Erythroblast (primary cell): ENCODE results near the gene GMFB.

ENCODE experiments used
- DNase-seq, 2 experiments: peaks; one replicate each; lab custom pipeline; 2025; lab: John Stamatoyannopoulos, UW
- GATA1 ChIP-seq: IDR thresholded peaks from 2 replicates; pipeline ENCODE4 v1.6.1; 2011; ENCODE audit warnings: low read depth, mild to moderate bottlenecking, control low read depth, low read length, moderate library complexity
- POLR2A ChIP-seq: IDR thresholded peaks from 2 replicates; pipeline ENCODE4 v1.6.1; 2011; ENCODE audit warnings: mild to moderate bottlenecking, low read length

Gene GMFB

GRCh38 chr14:54486685-54487084 lies 2.1 kb downstream of the GMFB start:
- peak; percentile 77 to 90 for DNase-seq
- TF ChIP-seq GATA1 = no peak
- no peak for TF ChIP-seq POLR2A

- no peak for TF ChIP-seq GATA1
- TF ChIP-seq POLR2A = no peak
- no peak for DNase-seq
These were observed 4.9 kb downstream of the GMFB start for GRCh38 chr14:54483846-54484245.

- DNase-seq = no peak
- TF ChIP-seq GATA1 (no peak), POLR2A (no peak)
These were observed 5.6 kb downstream of the GMFB start for GRCh38 chr14:54483073-54483745.

DNA sequence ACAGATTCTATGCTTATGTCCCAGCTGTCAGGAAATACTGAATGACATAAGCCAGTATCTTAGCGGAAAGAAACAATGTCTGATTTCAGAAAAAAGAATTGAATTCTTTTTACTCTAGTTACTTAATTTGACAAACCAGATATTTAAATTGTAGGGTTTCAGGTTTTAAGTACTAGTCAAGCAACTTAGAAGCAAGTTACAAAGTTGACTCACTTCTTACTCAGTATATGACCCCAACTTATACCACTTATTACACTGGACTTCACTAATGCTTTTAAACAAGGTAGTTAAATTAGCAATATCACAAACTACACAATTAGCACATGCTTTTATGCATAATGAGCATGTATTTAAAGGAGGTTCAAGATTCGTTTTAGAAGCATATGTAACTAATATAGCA lies 7.1 kb downstream of the GMFB start:
- no peak for DNase-seq
- no peak for TF ChIP-seq POLR2A
- TF ChIP-seq GATA1 = no peak

DNA sequence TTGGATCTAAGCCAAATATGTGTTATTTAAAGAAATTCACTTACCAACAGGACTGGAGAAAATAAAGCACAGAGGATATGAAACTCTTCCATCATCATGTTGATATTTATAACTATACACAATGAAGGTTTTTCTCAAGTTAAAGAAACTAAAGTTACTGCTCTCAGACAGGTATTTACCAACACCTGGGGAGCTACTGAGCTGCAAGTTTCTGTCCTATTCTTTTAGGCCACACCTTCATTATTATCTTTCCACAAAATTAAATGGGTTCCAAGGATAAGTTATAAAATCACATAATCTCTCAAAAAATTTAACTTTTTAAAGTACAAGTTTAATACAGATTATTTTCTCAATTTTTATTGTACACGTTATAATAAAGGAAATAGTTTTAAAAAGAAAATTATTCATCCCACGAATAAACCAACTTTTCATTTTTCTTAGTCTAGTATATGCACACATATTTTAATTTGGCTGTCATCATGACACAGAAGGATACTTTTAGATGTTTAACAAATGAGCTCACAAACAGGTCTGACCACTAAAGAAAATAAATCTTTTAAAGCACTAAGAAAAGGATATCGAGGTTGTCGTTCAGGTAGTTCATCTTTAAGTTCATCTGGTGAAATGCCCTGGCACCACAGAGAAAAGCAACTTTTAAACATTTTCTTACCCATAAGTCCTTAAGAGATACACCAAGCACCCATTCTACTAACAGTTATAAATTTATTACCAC lies 7.8 kb downstream of the GMFB start:
- no peak for DNase-seq
- no peak for TF ChIP-seq POLR2A
- no peak for TF ChIP-seq GATA1

GRCh38 chr14:54478636-54479215 lies 10.1 kb downstream of the GMFB start:
- TF ChIP-seq GATA1 = no peak
- no peak for TF ChIP-seq POLR2A
- no peak for DNase-seq

- no peak for TF ChIP-seq POLR2A
- no peak for TF ChIP-seq GATA1
- DNase-seq = no peak
These were observed 12.9 kb downstream of the GMFB start for GRCh38 chr14:54475911-54476310.

GRCh38 chr14:54475187-54475899 lies 13.4 kb downstream of the GMFB start:
- no peak for DNase-seq
- TF ChIP-seq GATA1 (no peak), POLR2A (no peak)

- TF ChIP-seq GATA1 (no peak), POLR2A (no peak)
- DNase-seq = no peak
These were observed 14.5 kb downstream of the GMFB start for GRCh38 chr14:54474232-54474793.

- TF ChIP-seq GATA1 = no peak
- no peak for TF ChIP-seq POLR2A
- DNase-seq = no peak
These were observed 16.5 kb downstream of the GMFB start for GRCh38 chr14:54472315-54472714.

DNA sequence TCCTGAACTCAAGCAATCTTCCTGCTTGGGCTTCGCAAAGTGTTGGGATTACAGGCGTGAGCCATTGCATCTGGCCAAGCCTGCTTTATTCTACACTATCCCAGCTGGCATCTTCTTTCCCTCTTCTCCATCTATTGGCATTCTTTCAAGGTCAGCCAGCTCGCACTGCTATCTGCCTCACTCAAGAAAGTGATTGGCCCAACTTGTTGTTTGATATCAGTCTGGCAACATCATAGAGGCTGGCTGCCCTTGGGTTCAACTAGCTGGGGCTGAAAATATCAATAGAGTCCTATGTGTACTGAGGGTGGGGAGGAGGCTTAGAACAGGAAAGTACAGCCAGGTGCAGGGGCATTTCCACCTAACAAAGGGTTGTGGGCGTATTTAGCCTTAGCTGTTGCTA lies 17.1 kb downstream of the GMFB start:
- no peak for TF ChIP-seq POLR2A
- TF ChIP-seq GATA1 = no peak
- no peak for DNase-seq

DNA sequence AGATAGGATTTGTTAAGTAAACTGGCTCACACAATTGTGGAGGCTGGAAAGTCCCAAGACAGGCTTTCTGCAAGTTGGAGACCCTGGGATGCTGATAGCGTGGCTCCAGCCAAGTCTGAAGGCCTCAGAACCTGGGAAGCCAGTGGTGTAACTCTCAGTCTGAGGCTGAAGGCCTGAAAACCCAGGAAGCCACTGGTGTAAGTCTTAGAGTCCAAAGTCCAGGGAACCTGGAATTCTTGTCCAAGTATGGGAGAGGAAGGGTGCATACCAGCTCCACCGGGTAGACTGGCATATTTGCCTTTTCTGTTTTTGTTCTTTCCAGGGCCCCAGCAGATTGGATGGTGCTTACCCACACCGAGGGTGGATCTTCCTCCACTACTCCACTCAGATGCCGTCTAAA lies 18.1 kb downstream of the GMFB start:
- DNase-seq = no peak
- no peak for TF ChIP-seq POLR2A
- no peak for TF ChIP-seq GATA1

DNA sequence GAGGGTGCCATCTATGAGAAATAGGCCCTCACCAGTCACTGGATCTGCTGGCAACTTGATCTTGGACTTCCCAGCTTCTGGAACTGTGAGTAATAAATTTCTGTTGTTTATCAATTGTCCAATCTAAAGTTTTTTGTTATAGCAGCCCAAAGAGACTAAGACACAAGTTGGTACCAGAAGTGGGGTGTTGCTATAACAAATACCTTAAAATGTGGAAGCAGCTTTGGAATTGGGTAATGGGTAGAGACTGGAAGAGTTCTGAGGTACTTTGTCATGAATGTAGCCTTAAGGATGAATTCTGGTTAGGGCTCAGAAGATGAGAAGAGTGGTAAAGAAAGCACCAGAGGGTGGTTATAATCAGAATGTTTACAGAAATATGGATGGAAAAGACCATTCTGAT lies 21.5 kb downstream of the GMFB start:
- DNase-seq = peak in 1 of 2 experiments; percentile 7
- no peak for TF ChIP-seq GATA1
- TF ChIP-seq POLR2A = no peak
